Hematopoietic multipotent progenitor cell treated with erythropoietin and hydrocortisone succinate and interleukin-3 and kit ligand, for 8 days (in vitro differentiated cells): ENCODE data around the gene C3AR1.
A peak's percentile ranks its signal among the peaks of the same experiment; 100 is the strongest.
"Not testable (repeated sequence)": the region's sequence is repeated elsewhere in the genome, so short reads cannot be mapped to it uniquely, and the experiment has no call there.

ENCODE experiments used
- DNase-seq: peaks from one replicate; pipeline ENCODE4 v3.0.0-alpha.2; 2015

Gene C3AR1

DNA sequence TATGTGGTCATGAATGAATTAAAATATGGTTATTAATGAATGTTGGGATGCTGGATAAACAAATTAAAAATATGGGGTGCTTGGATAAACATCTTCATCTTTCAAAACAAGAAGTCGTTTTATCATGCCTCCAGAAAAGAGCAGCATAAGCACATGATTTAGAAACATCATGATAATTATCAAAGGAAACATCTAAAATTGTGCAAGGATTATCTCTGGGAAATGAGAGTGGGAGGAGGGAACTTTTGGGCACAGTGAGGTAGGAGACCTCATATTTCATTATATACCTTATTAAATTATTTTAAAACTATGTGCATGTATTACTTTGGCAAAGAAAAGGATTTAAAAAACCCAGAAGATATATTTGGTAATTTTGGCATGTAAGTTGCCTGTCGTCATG lies 8.9 kb downstream of the C3AR1 start:
- no peak for DNase-seq

DNA sequence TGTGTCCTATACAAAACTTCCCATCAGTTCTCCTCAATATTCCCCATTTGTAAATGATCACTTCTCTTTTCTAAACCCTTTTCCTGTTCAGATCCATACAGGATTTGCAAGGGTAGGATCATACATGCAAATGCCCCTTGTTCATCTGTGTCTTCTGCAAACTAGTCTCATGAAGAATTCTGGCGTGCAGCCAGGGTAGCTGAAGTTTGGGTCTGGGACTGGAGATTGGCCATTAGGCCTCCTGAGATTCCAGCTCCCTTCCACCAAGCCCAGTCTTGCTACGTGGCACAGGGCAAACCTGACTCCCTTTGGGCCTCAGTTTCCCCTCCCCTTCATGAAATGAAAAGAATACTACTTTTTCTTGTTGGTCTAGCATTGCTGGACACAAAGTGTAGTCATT lies 11.3 kb downstream of the C3AR1 start:
- no peak for DNase-seq

DNA sequence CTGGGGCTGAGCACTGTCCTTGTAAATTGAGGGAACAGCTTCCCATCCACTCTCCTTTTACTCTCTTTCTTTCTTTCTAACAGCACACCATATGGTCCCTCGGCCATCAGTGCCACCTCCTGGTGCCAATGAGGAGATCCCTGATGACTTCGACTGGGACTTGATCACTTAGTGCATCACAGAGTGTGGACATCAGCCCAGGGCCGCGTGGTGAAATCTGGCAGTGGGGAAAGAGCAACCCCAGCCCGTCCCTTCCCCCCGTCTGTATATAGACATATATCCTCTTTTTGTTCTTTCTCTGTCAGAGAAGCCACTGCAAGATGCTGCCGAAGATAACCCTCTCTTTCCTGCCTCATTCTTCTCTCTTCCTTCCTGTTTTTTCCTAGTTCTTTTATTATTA lies 13.5 kb downstream of the C3AR1 start:
- DNase-seq, result peak; percentile 44

DNA sequence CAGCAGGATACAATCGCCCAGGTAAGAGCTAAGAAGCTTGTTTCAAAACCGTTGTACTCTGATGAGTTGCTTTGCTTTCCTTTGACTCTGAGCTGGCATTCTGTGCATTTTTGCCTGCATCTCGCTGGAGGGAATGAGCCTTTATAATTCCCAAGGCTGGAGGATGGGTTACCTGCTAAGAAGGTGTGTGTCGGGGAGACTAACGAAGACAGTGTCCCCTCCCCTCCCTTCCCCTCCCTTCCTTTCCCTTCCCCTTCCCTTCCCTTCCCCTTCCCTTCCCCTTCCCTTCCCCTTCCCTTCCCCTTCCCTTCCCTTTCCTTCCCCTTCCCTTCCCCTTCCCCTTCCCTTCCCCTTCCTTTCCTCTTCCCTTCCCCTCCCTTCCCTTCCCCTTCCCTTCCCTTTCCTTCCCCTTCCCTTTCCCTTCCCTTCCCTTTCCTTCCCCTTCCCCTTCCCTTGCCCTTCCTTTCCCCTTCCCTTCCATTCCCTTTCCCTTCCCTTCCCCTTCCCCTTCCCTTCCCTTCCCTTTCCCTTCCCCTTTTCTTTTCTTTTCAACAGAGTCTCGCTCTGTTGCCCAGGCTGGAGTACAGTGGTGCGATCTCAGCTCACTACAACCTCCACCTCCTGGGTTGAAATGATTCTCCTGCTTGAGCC lies 15.4 kb downstream of the C3AR1 start:
- DNase-seq, result no peak

DNA sequence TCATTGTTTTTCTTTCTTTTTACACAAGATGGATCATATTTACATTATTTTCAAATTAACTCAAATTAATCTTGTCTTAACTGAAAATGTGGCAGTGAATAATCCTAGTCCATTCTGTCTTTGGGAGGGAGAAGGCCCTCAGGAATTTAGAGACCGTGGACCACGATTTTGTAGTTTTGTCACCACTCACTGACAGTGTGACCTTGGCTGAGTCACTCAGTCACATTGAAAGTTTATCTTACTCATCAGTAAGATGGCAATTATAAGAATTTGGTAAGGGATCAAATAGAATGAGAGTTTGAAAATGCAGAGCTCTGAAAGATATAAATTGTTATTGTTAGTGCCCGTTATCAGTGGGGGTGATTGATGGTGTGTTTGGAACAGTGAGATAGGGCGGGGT lies 17.3 kb downstream of the C3AR1 start:
- no peak for DNase-seq

DNA sequence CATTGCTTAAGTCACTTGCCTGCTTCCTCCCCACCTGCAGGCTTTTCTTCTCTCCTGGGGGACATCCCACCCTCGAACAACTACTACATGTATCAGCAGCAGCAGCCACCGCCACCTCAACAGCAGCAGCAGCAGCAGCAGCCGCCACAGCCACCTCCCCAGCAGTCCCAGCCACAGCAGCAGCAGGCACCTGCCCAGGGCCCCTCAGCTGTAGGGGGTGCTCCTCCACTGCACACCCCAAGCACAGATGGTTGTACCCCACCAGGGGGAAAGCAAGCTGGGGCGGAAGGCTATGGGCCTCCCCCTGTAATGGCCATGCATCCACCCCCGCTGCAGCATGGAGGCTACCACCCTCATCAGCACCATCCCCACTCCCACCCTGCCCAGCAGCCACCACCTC lies 18.3 kb downstream of the C3AR1 start:
- DNase-seq, result no peak

DNA sequence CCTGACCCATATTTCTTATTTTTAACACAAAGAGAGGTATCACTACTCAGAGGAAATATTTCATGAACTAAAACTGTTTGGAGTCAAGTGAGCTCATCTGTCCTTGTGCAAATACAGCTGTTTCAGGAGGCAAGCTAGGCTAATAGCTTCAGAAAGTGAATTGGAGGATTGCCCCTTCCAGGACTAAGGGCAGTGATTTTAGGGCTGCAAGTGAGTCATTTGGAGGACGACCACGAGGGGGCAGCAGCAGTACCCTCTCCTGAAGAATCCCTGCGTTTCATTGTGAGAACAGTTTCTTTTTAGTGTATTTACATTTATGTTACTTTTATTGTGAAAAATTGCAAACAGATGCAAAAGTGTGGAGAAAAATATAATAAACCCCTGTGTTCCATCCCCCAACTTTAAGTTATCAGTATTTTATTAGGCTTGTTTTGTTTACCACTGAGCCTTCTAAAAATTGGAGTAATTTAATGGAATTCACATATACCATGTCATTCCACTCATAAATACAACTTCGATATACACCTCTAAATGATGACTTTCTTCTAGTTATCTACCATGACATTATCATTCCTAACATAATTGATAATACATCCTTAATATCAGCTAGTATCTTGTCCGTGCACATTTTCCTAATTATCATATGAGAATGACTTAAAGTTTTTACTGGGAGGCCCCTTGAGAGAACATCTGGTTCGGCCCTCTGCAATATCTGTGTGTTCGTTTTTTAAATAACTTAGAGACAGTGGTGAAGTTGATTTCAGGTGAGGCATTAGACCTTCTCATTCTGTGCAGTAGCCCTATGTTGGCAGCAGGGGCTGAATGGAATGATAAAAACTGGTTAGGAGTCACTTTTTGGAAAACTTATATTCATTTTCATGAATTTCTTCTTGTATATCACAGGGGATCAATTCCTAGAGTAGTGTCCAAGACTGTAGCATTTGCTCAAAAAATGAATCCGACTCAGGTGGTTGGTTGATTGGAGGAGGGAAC lies 19.9 kb downstream of the C3AR1 start:
- peak; percentile 77 for DNase-seq

DNA sequence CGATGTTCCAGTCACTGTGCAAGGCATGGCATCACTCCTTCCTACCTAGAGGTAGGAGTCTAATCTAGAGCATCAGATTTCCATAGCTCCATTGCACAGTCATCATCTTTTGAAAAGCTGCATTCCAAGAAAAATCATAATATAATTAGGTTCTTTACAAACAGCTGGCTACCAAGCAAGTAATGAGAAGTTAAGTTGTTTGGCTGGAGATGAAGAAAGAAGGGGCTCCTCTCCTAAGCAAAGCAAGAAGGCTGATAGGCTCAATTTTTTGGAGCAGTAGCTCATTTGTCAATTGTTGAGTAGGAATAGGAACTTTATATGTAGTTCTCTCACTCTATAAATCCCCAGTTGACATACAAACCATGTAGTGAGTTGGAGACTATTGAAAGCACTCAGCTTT lies 25.4 kb downstream of the C3AR1 start:
- DNase-seq, result no peak

DNA sequence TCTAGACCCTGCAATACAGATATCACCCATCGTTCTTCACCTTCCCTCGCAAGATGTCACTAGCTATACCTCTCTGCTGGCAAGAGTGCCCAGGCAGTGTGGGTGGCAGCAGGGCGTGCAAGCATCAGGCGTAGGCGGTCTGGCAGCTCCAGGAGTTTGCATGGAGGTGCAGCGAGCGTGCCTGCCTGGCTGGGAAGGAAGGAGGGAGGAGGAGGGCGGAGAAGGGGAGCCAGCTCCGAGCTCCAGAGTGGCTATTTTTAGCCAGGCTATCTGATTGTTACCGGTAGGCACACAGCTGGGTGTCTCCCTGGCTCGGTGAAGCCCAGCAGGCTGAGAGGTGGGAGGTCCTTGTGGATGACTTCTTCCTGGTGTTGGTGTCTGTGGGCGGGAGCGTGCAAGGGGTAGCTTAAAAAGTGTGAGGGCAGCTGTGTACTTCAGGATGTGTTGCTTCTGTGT lies 27.5 kb downstream of the C3AR1 start:
- DNase-seq, result peak; percentile 78

DNA sequence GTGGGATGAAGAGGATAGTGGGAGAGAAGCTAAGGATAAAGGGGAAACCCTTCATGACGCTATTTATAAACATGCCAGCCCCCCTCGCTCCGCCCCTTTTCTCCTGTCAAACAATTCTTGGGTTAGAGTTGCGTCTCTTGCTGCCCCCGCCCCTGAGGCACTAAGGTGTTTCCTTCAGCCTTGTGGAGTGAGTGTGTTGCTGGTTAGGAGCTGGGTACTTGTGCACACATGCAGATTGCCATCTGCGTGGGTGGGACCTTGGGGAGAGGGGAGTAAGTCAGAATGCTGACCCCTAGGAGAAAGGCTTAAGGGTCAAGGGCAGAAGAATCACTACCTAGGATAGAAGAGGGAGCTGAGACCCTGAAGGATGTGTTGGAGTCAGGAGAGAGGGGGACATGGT lies 28.2 kb downstream of the C3AR1 start:
- DNase-seq, result no peak

DNA sequence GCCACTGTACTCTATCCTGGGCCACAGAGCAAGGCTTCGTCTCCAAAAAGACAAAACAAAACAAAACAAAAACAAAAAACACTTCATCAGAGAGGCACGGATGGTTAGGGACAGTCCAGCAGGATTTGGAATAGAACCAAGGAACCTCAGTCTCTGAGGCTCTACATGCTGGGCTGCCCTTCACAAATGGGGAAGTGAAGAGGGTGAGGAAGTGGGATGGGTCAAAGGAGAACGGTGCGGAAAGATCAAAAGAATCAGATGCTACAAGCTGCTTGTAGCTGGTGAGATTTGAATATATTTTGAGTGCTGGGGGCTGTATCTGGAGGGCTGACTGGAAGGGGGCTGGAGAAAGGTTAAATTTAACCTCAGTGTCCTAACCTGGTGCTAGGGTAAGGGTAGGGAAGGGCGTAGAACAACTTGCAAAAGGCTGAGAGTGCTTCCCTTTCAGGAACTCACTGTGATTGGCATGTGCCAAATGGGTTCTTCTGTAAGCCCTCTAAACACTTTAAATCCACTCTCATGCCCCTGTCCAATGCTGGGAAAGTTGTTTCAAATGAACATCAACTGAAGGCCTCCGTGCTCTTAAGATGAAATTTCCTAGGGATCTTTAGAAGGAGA lies 29.0 kb downstream of the C3AR1 start:
- no peak for DNase-seq

DNA sequence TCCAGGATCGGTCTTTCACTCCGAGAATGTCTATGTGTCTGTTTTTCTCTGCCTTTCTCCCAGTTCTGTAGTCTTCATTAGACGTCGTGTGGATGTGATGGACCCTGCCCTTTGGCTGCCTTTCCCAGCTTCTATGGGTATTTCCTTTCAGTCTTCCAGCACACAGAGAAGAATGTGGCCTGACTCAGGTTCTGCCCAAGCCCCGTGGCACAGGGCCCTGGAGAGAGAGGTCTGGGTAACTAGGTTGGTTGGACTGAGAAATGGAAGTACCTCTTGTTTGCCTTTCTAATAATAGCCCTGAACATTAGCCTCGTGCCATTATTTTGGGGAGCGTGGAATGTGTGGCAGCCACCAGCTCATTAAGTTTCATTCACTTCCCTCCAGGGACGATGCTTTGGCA lies 29.8 kb downstream of the C3AR1 start:
- DNase-seq, result no peak

DNA sequence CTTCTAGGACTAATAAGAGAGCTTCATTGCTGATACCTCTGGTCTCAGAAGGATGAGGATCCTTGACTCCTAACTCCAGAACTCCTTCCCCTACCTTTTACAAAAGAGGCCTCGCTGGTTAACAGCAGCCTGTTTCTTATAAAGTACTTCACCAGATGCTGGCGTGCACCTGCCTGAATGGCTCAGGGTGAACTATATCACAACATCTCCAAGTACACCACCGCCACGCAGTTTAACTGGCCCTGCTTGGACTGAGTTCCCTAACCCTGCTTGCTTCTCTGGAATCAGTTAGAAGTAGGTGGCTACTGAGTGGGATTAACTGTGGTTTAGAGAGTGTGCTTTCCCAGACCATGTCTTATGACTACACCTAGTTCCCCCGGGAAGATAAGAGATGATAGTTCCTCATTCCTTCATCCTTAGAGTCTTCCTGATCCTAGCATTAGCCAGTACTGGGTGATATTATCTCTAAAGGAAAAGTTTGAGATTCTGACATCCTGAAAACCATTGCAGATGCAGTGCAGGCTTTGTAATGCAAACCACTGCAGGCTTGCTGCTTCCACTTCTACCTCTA lies 30.6 kb downstream of the C3AR1 start:
- no peak for DNase-seq

DNA sequence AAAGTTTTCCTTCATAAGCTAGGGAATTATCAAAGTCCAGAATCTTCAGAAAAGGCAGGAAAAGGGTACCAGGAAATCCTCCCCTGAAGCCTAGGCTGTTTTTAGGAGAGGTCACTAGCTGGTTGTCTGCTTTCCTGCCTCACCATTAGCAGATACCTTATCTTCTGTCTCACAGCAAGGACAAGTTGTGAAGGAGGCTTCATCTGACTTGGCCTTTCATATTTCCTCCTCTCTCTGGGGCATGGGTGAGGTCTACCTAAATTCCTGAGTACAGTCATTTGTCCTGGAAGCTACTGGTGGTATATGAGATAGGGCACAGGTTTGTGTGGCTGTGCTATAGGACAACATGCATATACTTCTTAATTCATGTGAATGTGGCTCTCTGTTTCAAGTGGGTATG lies 31.4 kb downstream of the C3AR1 start:
- DNase-seq, result peak; percentile 82

DNA sequence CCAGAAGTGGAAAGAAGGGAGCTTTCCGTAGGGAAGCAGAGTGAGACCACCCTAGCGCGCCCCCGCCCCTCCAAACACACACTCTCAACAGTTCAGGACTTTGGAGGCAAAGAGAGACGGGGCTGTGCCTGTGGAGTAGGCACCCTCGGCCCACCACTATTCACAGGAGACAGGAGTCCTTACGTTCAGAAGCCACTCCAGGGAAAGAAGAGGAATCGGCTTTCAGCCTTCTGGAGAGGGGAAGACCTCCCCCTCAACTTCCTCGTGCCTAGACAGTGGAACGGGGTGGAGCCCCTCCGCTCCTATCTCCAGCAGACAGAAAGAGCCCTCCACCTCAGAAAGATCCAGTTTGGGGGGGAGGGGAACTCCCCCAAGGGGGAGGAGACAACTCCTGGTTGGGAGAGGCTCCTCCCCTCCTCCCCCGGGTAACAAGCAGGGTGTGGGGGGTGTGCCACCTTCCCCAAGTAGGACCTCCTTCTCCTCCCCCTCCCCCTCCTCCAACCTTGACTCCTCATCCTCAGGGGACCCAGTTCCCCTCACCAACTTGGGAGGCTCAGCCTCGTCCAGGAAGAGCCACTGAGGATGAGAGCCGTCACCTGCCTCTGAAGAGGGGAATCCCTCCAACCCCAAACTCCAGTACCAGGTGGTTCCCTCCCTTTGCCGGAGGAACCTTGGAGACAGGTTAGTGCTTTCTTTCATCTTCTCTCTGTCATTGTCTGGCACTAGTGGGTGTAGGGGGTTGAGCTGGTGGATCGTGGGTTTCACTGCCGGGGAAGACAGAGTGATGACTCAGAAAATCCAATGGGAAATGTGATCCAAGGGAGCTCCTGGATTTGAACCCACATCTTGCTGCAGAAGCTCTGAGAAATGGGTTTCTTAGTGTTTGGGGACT lies 32.8 kb downstream of the C3AR1 start:
- DNase-seq, result peak; percentile 92

DNA sequence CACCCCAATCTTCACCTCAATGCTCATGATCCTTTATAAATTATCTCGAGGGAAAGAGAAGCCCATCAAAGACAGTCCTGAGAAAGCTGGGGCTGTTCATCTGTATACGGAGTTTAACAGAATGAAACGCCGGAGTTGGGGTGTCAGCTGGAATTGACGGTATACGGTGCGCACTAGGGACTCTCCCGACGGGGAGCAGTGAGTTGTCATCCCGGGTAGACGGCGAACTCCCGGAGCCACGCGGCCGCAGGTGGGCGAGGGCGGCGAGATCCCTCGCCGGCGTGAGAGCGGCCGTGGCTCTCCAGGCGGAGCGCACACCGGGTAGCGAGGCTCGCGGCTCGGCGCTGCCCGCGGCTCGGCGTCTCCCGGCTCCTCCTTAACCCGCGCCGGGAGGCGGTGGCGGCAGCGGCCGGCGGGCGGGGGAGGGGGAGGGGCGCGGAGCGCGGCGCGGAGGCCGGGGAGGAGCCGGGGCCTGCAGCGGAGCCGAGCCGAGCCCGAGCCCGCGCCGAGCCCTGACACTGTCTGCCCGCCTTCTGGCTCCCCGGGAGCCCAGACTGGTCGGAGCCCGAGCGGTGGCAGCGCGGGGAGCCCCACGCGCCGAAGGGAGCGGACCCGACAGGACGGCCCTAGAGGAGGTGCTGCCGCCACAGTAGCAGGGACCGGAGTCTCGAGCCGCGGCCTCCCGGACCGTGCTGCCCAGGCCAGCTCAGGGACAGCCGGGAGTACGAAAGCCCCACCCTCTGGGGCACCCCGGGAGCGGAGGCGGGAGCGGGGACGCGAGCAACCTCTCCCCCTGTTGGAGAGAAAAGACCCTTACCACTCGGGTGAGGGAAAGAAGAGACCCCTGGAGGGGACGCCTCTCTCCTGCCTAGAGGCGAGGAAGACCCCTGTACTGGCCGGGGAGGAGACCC lies 33.7 kb downstream of the C3AR1 start, which contains the start of gene FOXJ2:
FOXJ2 (plus strand) TSS at position 475 of the 911 bp plus-strand sequence. CDS start 7,117 bp downstream, outside the sequence.
- DNase-seq, result peak; percentile 69

DNA sequence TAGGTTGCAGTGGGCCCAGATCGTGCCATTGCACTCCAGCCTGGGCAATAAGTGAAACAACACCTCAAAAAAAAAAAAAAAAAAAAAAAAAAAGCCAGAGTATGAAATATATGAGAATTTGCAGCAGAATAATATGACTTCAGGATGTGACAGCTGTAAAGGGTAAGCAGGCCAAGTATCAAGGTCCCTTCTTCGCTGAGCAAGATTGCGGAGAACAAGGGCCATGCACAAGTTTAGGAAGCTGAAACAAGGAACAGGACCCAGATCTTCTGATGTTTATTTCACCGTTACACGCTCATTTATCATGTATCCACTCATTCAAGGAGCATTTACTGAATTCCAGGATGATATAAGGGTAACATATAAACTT lies 34.3 kb downstream of the C3AR1 start:
- no peak for DNase-seq

DNA sequence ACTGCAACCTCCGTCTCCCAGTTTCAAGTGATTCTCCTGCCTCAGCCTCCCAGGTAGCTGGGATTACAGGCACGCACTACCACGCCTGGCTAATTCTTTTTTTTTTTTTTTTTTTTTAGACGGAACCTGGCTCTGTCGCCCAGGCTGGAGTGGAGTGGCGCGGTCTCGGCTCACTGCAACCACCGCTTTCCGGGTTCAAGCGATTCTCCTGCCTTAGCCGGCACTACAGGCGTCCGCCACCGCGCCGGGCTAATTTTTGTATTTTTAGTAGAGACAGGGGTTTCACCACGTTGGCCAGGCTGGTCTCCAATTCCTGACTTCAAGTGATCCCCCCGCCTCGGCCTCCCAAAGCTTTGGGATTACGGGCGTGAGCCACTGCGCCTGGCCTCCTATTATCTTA lies 35.1 kb downstream of the C3AR1 start:
- DNase-seq, result not testable (repeated sequence)

DNA sequence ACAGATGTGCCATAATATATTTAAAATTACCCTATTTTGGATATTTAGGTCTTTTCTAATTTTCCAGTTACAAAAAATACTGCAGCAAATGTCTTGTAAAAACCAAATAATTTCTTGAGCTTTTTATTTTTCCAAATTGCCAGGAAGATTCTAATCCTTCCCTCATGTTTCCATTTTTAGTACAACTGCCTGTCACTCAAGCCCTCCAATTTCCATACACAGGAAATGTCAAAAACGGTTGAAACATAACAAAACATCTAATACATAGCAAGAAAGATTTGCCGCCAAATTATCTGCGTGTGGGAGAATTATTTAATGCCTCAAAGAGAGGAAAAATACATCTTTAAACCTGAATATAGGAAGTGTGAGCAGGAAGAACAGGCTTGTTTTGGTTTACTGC lies 36.0 kb downstream of the C3AR1 start:
- DNase-seq, result no peak

DNA sequence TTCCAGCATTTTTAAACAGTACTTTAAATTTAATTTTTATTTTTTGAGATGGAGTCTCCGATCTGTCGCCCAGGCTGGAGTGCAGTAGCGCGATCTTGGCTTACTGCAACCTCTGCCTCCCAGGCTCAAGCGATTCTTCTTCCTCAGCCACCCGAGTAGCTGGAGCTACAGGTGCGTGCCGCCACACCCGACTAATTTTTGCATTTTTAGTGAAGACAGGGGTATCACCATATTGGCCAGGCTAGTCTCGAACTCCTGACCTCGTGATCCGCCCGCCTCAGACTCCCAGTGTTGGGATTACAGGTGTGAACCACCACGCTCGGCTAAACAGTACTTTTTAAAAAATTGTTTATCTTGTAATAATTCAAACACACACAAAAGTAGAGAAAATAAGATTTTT lies 37.9 kb downstream of the C3AR1 start:
- no peak for DNase-seq

DNA sequence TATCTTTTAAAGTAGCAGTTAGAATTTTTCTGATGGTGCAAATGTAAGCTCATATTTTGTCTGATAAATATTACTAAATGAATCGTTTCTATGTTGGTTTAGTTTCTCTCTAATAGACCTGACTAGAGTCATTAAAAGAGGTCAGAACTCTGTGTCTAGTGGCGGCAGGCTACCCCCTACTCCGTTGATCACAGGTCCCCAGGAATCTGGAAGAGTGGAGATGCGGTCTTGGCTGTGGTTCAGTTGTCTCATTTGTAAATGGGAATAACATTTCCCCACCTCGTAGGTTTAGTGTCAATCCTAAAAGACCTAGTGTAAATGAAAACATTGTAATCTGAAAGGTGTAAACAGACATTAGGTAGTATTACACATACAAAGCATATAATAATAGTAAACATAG lies 38.3 kb downstream of the C3AR1 start:
- DNase-seq, result no peak
